CD14-positive monocyte (primary cell): ENCODE data around the gene HOXB1. TPM values are rescaled to one million over a fixed set of nuclear protein-coding genes. Genes with fewer than 3 reads are reported as not detected.

Experiments used
- DNase-seq, 3 donors: peaks; one replicate each; pipeline ENCODE4 v3.0.0-alpha.2; 2011 to 2022
- H2AFZ ChIP-seq: 2 replicates; pipeline ENCODE4 v1.6.0; 2012; ENCODE audit warnings: mild to moderate bottlenecking, low read depth, low read length, inconsistent platforms; ENCODE audit not compliant: insufficient read depth, poor library complexity, severe bottlenecking
- H3K27ac ChIP-seq, 2 donors: 1 replicate in 1 of 2; 2 replicates in 1 of 2; pipeline ENCODE4 v1.5.1; 2012 to 2013; ENCODE audit warnings: low read length in 2 of 2, control low read depth in 1 of 2, inconsistent platforms in 1 of 2, low read depth in 1 of 2, mild to moderate bottlenecking in 1 of 2
- H3K27me3 ChIP-seq, 2 donors: one replicate each; pipeline versions ENCODE4 v1.6.0 to v1.6.1; 2011 to 2013; ENCODE audit warnings: low read length in 2 of 2; ENCODE audit not compliant: control insufficient read depth in 2 of 2, insufficient read depth in 2 of 2
- H3K36me3 ChIP-seq, 2 donors: replicated peaks in 1 of 2; 1 replicate in 1 of 2; 2 replicates in 1 of 2; pipeline versions ENCODE4 v1.5.1 to v1.6.1; 2012 to 2013; ENCODE audit warnings: low read length in 2 of 2, control low read depth in 1 of 2, inconsistent platforms in 1 of 2, mild to moderate bottlenecking in 1 of 2; ENCODE audit not compliant: insufficient read depth in 2 of 2, control insufficient read depth in 1 of 2
- H3K4me1 ChIP-seq, 2 donors: 1 replicate in 1 of 2; 2 replicates in 1 of 2; pipeline versions ENCODE4 v1.5.1 to v1.6.1; 2012 to 2013; ENCODE audit warnings: low read length in 2 of 2, control low read depth in 1 of 2, inconsistent platforms in 1 of 2, mild to moderate bottlenecking in 1 of 2, moderate library complexity in 1 of 2; ENCODE audit not compliant: insufficient read depth in 2 of 2, control insufficient read depth in 1 of 2
- H3K4me2 ChIP-seq: replicated peaks from 2 replicates; pipeline ENCODE3; 2012; ENCODE audit warnings: low read length, moderate library complexity, mild to moderate bottlenecking; ENCODE audit not compliant: poor library complexity, severe bottlenecking; ENCODE audit errors: extremely low read depth
- H3K4me3 ChIP-seq, 3 experiments: fragments of 200-600 bp in 1 of 3; sonication (generic) in 1 of 3; replicated peaks in 1 of 3; 1 replicate in 2 of 3; 2 replicates in 1 of 3; pipeline ENCODE4 v1.5.1; 2011 to 2013; ENCODE audit warnings: low read length in 3 of 3, mild to moderate bottlenecking in 3 of 3, control low read depth in 2 of 3, low read depth in 2 of 3, inconsistent platforms in 1 of 3, moderate library complexity in 1 of 3
- H3K79me2 ChIP-seq: 2 replicates; pipeline ENCODE4 v1.6.0; 2012; ENCODE audit warnings: mild to moderate bottlenecking, control low read depth, inconsistent platforms, low read length, moderate library complexity; ENCODE audit not compliant: insufficient read depth
- H3K9ac ChIP-seq: 2 replicates; pipeline ENCODE4 v1.6.0; 2017; ENCODE audit warnings: low read length, mild to moderate bottlenecking; ENCODE audit not compliant: insufficient read depth, poor library complexity, severe bottlenecking
- H3K9me3 ChIP-seq, 2 donors: replicated peaks in 1 of 2; 1 replicate in 1 of 2; 2 replicates in 1 of 2; pipeline versions ENCODE4 v1.5.1 to v1.6.1; 2012 to 2013; ENCODE audit warnings: low read length in 2 of 2, control low read depth in 1 of 2; ENCODE audit not compliant: control insufficient read depth in 1 of 2, insufficient read depth in 1 of 2
- H4K20me1 ChIP-seq: 2 replicates; pipeline ENCODE4 v1.6.0; 2012; ENCODE audit warnings: mild to moderate bottlenecking, low read length, control low read depth, moderate library complexity; ENCODE audit not compliant: insufficient read depth
- H3K27ac Mint-ChIP-seq, 7 donors: one replicate each; pipeline ENCODE4 v1.8.0; 2020; ENCODE audit warnings: mild to moderate bottlenecking in 7 of 7, mixed read lengths in 7 of 7, moderate library complexity in 6 of 7, inconsistent platforms in 2 of 7
- H3K27me3 Mint-ChIP-seq, 3 donors: one replicate each; pipeline ENCODE4 v1.8.0; 2021 to 2022; ENCODE audit warnings: low read depth in 3 of 3, mild to moderate bottlenecking in 3 of 3, mixed read lengths in 3 of 3, moderate library complexity in 3 of 3, inconsistent platforms in 1 of 3
- H3K36me3 Mint-ChIP-seq, 2 donors: one replicate each; pipeline ENCODE4 v1.8.0; 2020; ENCODE audit warnings: mixed read lengths in 2 of 2, inconsistent platforms in 1 of 2, mild to moderate bottlenecking in 1 of 2
- H3K4me1 Mint-ChIP-seq: one replicate; pipeline ENCODE4 v1.8.0; 2020; ENCODE audit warnings: mild to moderate bottlenecking, mixed read lengths
- H3K4me3 Mint-ChIP-seq, 2 donors: one replicate each; pipeline ENCODE4 v1.8.0; 2020; ENCODE audit warnings: mild to moderate bottlenecking in 2 of 2, mixed read lengths in 2 of 2, moderate library complexity in 1 of 2
- H3K9me3 Mint-ChIP-seq, 7 donors: one replicate each; pipeline ENCODE4 v1.8.0; 2020 to 2022; ENCODE audit warnings: mixed read lengths in 7 of 7, mild to moderate bottlenecking in 6 of 7, moderate library complexity in 6 of 7, inconsistent platforms in 2 of 7
- WGBS: methylation state at CpG from one replicate; pipeline ENCODE4 v1.1.5; 2013; ENCODE audit warnings: missing lambda C conversion rate; ENCODE audit not compliant: insufficient coverage; 5-methylcytosine and 5-hydroxymethylcytosine counted together
- intact Hi-C, 2 donors: fragments of 100-400 bp; cut with micrococcal nuclease; formaldehyde crosslinking; loops; one replicate each; pipeline versions ENCODE4 v1.15.0 to v1.15.1; 2023
- polyA plus RNA-seq, 3 donors: library from polyadenylated mRNA; depleted of rRNA in 1 of 3; unstranded in 2 of 3; stranded (reverse) in 1 of 3; fragments of 300-500 nt in 2 of 3; fragments of >200 nt in 1 of 3; fragmentation: Illumina TruSeq in 2 of 3; gene quantifications; 1 replicate in 2 of 3; 2 replicates in 1 of 3; pipeline ENCODE4 v1.2.3, GENCODE V29; 2012 to 2021
- TF ChIP-seq, protein P1 (sequence below): fragments of 200-600 bp; IDR thresholded peaks from one replicate; pipeline ENCODE4 v1.8.0; 2022; ENCODE audit warnings: antibody characterized with exemption, mild to moderate bottlenecking

HOXB1 gene
- polyA plus RNA-seq, 3 donors, result not detected

GRCh38 chr17:48541036-48541576, 10.3 kb upstream of the HOXB1 start:
- Histone ChIP-seq H3K36me3 (no peaks in the 10 kb centered on the region), H3K9me3 (no peaks in the 10 kb centered on the region), H3K9ac (peak overlapping the region; percentile 69), H3K79me2 (no peaks in the 10 kb centered on the region), H4K20me1 (no peaks in the 10 kb centered on the region), H3K27ac (peak overlapping the region in 1 of 2 donors; percentile 56), H3K4me1 (peaks cover 31 to 43% of the 10 kb centered on the region in 2 donors), H2AFZ (peak overlapping the region; percentile 97), H3K27me3 (peaks cover 34 to 66% of the 10 kb centered on the region in 2 donors), H3K4me2 (peak overlapping the region; percentile 73), H3K4me3 (peak overlapping the region; percentile 39 to 83 (median 68))
- Mint-ChIP-seq H3K27ac (peak overlapping the region in 4 of 7 donors; percentile 0 to 57 (median 45)), H3K9me3 (peaks cover 0 to 28% (median 18%) of the 10 kb centered on the region in 7 donors), H3K4me3 (peak overlapping the region; percentile 88 to 95), H3K4me1 (peaks cover 40% of the 10 kb centered on the region), H3K27me3 (peaks cover 62 to 75% (median 69%) of the 10 kb centered on the region in 3 donors), H3K36me3 (peaks cover 5 to 17% of the 10 kb centered on the region in 2 donors)
- intact Hi-C loops, result no loop called here
- TF ChIP-seq, protein P1, sequence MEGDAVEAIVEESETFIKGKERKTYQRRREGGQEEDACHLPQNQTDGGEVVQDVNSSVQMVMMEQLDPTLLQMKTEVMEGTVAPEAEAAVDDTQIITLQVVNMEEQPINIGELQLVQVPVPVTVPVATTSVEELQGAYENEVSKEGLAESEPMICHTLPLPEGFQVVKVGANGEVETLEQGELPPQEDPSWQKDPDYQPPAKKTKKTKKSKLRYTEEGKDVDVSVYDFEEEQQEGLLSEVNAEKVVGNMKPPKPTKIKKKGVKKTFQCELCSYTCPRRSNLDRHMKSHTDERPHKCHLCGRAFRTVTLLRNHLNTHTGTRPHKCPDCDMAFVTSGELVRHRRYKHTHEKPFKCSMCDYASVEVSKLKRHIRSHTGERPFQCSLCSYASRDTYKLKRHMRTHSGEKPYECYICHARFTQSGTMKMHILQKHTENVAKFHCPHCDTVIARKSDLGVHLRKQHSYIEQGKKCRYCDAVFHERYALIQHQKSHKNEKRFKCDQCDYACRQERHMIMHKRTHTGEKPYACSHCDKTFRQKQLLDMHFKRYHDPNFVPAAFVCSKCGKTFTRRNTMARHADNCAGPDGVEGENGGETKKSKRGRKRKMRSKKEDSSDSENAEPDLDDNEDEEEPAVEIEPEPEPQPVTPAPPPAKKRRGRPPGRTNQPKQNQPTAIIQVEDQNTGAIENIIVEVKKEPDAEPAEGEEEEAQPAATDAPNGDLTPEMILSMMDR, result no peak
- DNase-seq, result no peak
- 4% methylated on average over 5 of the region's 12 CpGs for WGBS

- H3K4me3 Mint-ChIP-seq, result peak overlapping the region in 1 of 2 donors; percentile 49
- intact Hi-C loops, result no loop called here
- peaks cover 5 to 14% of the 10 kb centered on the region in 2 donors for H3K36me3 Mint-ChIP-seq
- Histone ChIP-seq H3K4me1 (peaks cover 31 to 43% of the 10 kb centered on the region in 2 donors), H3K36me3 (no peaks in the 10 kb centered on the region), H3K9ac (no peak overlapping the region), H2AFZ (no peak overlapping the region), H3K27me3 (peaks cover 28 to 57% of the 10 kb centered on the region in 2 donors), H3K9me3 (no peaks in the 10 kb centered on the region), H3K4me3 (no peak overlapping the region), H3K27ac (no peak overlapping the region), H3K4me2 (no peak overlapping the region), H4K20me1 (no peaks in the 10 kb centered on the region), H3K79me2 (no peaks in the 10 kb centered on the region)
- whole genome bisulfite sequencing, result 100% methylated on average over 1 of the region's 1 CpG
- peaks cover 37% of the 10 kb centered on the region for H3K4me1 Mint-ChIP-seq
- no peak overlapping the region for H3K27ac Mint-ChIP-seq
- H3K9me3 Mint-ChIP-seq, result peaks cover 0 to 28% (median 19%) of the 10 kb centered on the region in 7 donors
- TF ChIP-seq, protein P1, result no peak
- DNase-seq, result no peak
- H3K27me3 Mint-ChIP-seq, result peaks cover 53 to 69% (median 60%) of the 10 kb centered on the region in 3 donors
These were observed 9.4 kb upstream of the HOXB1 start for GRCh38 chr17:48540213-48540612.
